ENCODE results near the gene LDLRAD3.

Gene LDLRAD3

DNA sequence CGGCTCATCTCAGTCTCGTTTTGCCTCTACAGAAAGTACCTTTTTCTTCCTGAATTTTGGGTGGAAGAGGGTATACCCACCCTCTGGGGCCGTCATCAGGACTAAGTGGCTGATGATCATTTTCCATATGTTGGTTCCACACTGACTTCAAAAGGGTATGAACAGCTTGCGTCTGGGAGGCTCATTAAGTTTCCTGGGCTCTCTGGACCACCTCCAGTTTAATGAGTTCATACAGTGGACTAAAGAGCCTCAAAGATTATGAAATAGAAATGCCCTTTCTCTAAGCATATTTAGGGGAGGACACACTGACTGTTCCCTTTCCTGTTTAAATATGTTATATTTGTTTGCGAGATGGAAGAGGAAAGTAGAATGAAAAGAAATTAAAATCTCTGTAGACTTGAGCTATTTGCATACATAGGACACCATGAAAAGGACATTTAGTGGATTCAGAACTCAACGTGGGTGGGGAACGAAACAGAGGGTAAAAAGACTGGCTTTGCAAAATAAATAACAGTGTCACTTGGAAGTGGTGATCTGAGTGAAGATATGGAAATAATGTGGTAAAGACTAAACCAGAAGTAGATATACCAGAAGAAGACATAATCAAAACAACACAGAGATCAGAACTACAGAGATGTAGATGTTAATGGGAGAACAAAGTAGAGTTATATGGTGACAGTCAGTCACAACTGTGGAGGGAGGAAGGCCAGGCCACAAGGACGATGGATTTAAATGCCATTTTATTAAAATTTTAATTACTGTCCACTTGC lies 18.7 kb downstream of the LDLRAD3 start:
- no peak for DNase-seq (ENCODE audit: low spot score)

DNA sequence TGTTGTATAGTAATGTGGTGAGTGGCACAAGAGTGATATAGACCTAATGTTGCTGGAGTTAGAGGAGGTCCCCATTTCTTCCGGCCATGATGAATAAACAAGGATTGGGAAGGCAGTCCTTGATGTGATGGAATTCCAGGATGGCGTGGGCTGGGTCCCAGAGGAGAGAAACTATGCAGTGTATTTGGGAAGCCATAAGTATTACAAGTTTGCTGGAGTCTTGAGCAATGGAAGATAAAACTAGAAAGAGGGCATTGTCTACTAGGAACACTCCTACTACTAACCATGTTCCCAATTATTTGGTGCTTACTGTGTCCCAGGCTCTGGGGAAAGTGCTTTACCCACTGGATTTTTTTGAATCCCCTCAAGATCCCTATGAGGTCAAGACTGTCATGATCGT lies 20.0 kb downstream of the LDLRAD3 start:
- DNase-seq (ENCODE audit: low spot score) = no peak

DNA sequence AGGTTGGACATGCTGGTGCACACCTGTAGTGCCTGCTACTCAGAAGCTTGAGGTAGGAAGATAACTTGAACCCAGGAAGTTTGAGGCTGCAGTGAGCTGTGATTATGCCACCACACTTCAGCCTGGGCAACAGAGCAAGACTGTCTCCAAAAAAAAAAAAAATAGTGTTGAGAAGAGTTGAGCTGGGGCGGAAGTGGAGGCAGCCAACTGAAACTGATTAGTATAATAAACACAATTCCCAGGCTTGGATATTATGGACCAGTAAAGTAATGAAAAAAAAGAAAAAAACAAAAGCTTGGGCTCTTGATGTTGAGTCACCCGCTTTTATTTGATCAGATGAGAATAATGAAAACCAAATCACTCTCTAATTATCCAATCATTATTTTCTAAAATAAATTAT lies 21.0 kb downstream of the LDLRAD3 start:
- no peak for DNase-seq (ENCODE audit: low spot score)

DNA sequence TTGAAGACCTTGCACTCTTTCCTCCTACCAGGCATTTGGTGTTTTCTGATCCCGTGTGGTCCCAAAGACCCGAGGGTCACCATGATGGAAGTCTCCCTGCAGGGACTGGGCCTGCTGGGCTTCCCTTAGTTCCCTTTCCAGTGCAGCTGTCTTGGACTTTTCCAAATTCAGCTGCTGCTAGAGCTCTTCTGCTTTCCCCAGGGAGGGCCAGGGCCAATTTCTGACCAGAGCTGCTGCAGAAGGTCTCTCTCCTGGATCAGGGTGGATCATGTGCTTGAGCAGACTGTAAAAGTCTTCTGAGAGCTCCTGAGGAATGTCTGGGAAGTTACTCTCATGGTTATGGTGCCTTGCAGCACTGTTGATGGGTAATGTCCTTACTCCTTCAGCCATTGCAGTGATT lies 23.2 kb downstream of the LDLRAD3 start:
- no peak for DNase-seq (ENCODE audit: low spot score)

DNA sequence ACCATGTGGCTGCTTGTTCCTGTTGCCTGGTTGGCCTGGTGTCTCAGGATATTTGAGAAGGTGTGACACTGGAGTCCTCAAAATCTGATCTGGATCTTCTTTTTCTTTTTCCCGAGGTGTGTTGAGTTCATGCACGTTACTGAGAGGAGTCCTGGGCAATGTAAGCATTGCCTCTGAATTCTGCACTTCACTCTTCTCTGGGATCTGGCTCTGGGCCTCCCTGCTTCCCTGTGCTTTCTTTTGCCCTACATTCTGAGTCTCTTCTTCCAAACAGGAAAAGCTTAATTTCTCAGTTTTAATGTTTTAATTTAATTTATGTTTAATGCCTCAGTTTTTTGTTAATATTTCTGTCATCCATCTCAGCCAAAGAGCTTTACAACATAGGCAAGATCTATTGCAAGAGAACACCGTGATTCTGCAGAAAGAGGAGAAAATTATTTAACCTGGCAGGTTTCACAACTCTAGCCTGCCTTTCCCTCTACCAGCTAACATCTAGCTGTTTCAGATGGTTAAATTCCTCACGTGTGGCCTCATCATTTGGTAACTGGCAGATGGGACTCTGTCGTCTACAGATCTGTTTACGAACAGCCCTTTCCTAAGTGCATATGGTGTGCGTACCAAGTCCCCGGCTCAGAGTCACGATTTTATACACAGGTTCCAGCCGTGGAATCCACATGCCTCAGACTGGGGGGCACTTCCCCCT lies 24.7 kb downstream of the LDLRAD3 start:
- no peak for DNase-seq (ENCODE audit: low spot score)

DNA sequence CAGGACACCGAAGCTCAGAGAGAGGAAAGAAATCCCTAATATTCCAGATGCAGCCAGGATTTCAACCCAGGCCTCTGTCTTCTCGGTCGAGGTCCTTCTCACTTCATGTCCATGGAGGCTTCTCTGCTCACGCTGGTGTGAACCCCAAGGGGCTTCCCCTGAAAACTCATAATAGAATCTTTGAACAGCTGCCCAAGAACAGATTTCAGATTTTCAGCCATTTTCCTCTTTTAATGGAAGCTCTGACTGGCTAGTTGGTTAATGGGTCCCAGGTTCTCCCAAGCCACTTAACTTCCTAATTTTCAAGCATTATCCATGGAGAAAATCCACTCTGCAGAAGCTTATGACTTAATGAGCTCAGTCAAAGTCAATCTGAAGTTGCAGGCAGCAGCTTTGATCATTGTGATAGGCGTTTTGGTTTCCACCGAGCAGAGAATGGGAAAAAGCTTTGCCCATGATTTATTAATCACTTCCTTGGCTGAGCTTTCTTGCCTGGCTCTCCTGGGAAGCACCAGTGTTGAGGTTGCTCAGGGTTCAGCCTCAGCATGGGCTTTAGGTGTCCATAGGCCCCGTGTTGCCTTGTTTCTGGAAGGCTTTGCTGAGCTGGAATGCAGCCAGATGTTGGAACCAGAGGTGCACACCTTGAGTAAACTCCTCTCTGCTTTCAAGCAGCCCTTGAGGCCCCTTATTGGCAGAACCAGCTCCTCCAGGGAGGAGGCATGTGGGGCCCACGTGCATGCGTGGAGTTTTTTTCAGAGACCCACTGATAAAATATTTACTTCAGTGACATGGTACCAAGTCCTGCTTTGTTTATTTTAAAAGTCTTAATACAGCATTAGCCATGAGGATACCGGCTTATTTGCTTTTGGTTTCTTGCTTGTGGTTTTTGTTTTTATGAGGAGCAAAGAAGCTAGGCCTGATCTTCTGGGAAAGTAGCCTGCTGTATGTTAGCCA lies 25.5 kb downstream of the LDLRAD3 start:
- no peak for DNase-seq (ENCODE audit: low spot score)

DNA sequence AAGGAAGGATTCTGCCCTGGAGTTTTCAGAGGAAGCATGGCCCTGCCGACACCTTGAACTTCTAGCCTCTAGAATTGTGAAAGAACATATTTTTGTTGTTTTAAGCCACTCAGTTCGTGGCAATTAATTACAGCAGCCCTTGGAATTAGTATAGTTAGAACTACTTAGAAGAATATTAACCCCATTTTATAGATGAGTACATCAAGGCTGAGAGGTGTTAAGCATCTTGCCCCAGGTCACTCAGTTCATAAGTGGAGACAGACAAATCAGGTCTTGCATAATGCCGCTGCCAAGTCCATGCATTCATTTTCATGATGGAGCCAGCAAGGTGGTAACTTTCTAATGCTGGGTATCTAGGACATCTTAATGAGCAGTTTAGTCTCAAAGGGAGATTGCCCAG lies 26.6 kb downstream of the LDLRAD3 start:
- no peak for DNase-seq (ENCODE audit: low spot score)

- no peak for DNase-seq (ENCODE audit: low spot score)
These were observed 28.1 kb downstream of the LDLRAD3 start for GRCh38 chr11:35971841-35972422.

- DNase-seq (ENCODE audit: low spot score) = no peak
These were observed 31.2 kb downstream of the LDLRAD3 start for GRCh38 chr11:35974882-35975589.

DNA sequence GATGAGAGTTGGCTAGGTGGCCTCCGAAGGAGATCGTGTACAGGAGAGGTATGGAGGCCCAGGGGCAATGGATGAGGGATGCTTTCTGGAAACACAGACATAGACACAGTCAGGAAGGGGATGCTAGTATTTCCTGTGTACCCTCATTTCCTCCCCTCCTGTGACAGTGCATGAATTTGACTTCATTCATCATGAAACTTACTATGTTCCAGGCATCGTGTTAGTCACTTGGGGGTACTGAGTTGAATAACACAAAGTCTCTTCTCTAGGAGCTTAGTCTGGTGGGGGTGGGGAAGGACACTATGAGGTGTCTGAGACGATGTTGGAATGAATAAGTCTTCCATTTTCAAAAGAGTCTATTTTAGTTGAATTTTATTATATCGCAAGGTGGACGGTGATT lies 32.6 kb downstream of the LDLRAD3 start:
- no peak for DNase-seq (ENCODE audit: low spot score)

DNA sequence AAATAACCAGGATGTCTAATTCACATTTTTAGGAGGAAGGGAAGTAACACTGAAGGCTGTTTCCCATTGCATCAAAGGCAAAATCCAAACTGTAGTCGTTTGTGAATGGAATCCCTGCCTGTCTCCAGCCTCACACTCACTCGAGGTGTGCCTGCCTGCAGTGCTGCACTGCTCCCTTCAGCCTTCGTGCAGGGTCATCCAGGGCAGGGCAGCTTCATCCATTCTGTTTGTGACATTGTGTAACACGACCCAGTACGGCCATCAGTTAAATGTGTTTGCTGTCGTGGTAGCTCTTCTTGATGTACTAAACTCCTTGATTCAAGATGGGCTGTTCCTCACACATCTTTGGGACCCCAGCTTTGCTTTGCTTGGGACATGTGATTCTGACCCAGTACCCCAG lies 34.3 kb downstream of the LDLRAD3 start:
- DNase-seq (ENCODE audit: low spot score) = no peak

DNA sequence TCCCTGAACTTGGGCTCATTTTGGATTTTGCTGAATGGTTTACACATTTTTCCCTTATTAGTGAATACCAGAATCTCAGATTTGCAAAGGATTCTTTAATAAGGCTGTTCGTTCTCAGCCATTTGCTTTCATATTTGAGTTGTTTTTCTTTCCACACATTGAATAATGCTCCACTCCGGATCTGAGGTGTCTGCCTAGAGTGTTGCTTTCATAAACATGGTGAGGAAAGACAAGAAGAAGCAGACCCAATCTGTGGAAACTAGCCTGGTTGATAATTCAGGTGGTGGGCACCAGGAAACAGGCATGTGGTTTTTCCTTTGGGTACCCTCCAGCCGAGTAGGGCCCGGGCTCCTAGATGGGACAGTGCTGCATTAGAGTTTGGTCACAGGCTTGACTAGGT lies 35.0 kb downstream of the LDLRAD3 start:
- DNase-seq (ENCODE audit: low spot score) = no peak

GRCh38 chr11:35980686-35981390 lies 37.0 kb downstream of the LDLRAD3 start:
- no peak for DNase-seq (ENCODE audit: low spot score)

- no peak for DNase-seq (ENCODE audit: low spot score)
These were observed 37.7 kb downstream of the LDLRAD3 start for GRCh38 chr11:35981581-35981980.

DNA sequence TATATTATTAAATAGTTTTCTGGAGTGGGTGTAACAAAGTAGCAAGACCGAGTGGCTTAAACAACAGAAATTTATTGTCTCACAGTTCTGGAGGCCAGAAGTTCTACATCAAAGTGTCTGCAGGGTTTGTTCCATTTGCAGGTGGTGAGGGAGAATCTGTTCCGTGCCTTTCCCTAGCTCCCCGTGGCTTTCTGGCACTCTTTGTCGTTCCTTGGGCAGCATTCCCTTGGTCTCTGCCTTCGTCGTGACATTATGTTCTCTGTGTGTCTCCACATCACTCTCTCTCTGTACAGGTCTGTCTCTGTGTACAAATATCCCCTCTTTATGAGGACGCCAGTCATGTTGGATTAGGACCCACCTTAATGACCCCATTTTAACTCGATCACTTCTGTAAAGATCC lies 38.2 kb downstream of the LDLRAD3 start:
- DNase-seq (ENCODE audit: low spot score) = no peak

DNA sequence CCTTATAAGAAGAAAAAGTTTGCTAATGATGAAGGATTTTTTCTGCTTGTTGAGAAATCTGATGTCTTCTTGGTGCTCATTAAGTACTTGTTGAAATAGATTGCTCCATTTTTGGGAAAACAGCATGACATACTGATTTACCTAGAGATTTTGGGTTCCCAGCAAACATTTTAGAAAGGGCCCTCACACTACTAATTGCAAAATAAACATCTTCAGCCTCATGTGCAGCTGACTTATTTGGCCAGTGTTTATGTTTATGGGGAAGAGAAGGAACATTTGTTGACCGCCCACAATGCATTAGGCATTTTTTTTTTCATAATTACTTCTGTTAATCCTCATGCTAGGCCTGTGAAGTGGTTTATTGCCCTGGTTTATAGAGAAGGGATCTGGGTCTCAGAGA lies 40.1 kb downstream of the LDLRAD3 start:
- no peak for DNase-seq (ENCODE audit: low spot score)

- no peak for DNase-seq (ENCODE audit: low spot score)
These were observed 43.1 kb downstream of the LDLRAD3 start for GRCh38 chr11:35986947-35987346.

DNA sequence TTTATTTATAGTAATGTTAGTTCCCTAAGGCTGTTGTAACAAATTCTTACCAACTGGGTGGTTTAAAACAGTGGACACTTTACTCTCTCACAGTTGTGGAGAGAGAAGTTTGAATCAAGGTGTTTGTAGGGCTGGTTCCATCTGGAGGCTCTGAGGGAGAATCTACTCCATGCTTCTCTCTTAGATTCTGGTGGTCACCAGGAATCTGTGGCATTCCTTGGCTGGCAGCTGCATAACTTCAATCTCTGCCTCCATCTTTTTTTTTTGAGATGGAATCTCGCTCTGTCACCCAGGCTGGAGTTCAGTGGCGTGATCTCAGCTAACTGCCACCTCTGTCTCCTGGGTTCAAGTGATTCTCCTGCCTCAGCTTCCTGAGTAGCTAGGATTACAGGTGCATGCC lies 46.3 kb downstream of the LDLRAD3 start:
- no peak for DNase-seq (ENCODE audit: low spot score)

GRCh38 chr11:35990816-35991215 lies 47.0 kb downstream of the LDLRAD3 start:
- no peak for DNase-seq (ENCODE audit: low spot score)

GRCh38 chr11:35992548-35992947 lies 48.7 kb downstream of the LDLRAD3 start:
- DNase-seq (ENCODE audit: low spot score) = no peak

DNA sequence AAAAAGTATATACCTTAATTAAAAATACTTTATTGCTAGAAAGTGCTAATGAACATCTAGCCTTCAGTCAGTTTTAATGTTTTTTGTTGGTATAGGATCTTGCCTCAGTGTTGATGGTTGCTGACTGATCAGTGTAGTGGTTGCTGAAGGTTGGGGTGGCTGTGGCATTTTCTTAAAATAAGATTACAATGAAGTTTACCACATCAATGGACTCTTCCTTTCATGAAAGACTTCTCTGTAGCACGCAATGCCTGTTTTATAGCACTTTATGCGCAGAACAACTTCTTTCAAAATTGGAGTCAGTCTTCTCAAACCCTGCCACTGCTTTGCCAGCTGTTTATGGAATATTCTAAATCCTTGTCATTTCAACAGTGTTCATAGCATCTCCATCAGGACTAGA lies 50.6 kb downstream of the LDLRAD3 start:
- DNase-seq (ENCODE audit: low spot score) = no peak

All from NAMALWA (cell line).